Spinal cord (tissue), 10 donors: ENCODE results near the gene DIP2C. TPM values are rescaled to one million over a fixed set of nuclear protein-coding genes. Genes with fewer than 3 reads are reported as not detected.

Experiments used
- DNase-seq, 6 donors: peaks; one replicate each; pipeline versions ENCODE4 v3.0.0 to v3.0.0-alpha.2; 2013 to 2015; ENCODE audit warnings: low spot score in 6 of 6, low read depth in 4 of 6
- H3K27ac ChIP-seq: one replicate; pipeline ENCODE4 v1.5.1; 2013; ENCODE audit warnings: low read depth, low read length, control low read depth
- H3K27me3 ChIP-seq: one replicate; pipeline ENCODE4 v1.6.1; 2013; ENCODE audit warnings: low read length; ENCODE audit not compliant: control insufficient read depth, insufficient read depth
- H3K36me3 ChIP-seq: one replicate; pipeline ENCODE4 v1.6.1; 2013; ENCODE audit warnings: low read length; ENCODE audit not compliant: control insufficient read depth, insufficient read depth
- H3K4me1 ChIP-seq: one replicate; pipeline ENCODE4 v1.6.1; 2013; ENCODE audit warnings: low read length; ENCODE audit not compliant: control insufficient read depth, insufficient read depth
- H3K4me3 ChIP-seq: one replicate; pipeline ENCODE4 v1.5.1; 2013; ENCODE audit warnings: low read depth, low read length, control low read depth
- H3K9me3 ChIP-seq: one replicate; pipeline ENCODE4 v1.6.1; 2013; ENCODE audit warnings: low read length; ENCODE audit not compliant: control insufficient read depth, insufficient read depth
- WGBS: methylation state at CpG from one replicate; pipeline ENCODE4 v1.1.5; 2013; ENCODE audit warnings: missing lambda C conversion rate; ENCODE audit not compliant: insufficient coverage; 5-methylcytosine and 5-hydroxymethylcytosine counted together
- polyA plus RNA-seq, 2 donors: library from polyadenylated mRNA; unstranded; fragments of 120-200 nt; gene quantifications; one replicate each; pipeline ENCODE4 v1.2.1, GENCODE V29; 2013; ENCODE audit not compliant: insufficient read length in 2 of 2
- total RNA-seq, 2 donors: library from RNA; depleted of rRNA in 1 of 2; stranded (reverse); fragments of 120-200 nt in 1 of 2; fragments of >200 nt in 1 of 2; gene quantifications; one replicate each; pipeline versions ENCODE4 v1.2.3 to v1.2.4, GENCODE V29; 2013 to 2014
- donor health status: healthy.

The DIP2C gene
- total and polyA plus RNA-seq, 4 donors: 15.4 to 36.3 (median 29.3) TPM

DNA sequence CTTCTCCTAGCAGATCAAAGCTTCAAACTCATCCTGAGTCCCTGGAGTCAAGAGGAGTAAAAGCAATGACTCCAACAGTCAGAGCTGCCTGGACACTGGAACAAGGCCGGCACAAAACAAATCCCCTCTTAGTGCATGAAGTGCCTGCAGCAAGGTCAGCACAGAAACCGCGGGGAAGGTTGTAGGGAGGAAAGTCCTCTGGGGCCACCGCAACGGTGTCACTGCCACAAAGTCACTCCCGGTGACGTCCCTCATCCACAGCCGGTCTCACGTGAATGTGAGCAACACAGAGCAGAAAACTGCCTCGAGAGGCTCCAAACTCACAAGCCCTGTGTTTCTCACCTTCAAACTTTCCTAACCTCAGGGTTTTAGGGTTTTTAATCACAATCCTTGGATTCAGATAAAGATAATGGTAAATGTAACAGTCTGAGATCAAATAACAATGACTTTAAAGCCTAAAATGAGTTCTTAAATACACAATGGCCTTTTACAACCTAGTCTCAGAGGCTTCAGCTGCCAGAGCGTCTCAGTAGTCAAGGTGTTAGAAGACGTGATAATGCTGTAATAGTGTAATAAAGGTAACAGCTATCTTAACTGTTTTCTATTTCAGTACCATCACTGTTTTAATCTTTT, 279.9 kb downstream of the DIP2C start:
- H3K27me3 ChIP-seq: no peaks in the 10 kb centered on the region
- no peak overlapping the region for H3K27ac ChIP-seq
- H3K4me1 ChIP-seq: peaks cover 14% of the 10 kb centered on the region
- peak in 1 of 6 donors; percentile 29 for DNase-seq
- no peaks in the 10 kb centered on the region for H3K9me3 ChIP-seq
- 76% methylated on average over 6 of the region's 12 CpGs for WGBS
- no peak overlapping the region for H3K4me3 ChIP-seq
- H3K36me3 ChIP-seq: peaks cover 30% of the 10 kb centered on the region

DNA sequence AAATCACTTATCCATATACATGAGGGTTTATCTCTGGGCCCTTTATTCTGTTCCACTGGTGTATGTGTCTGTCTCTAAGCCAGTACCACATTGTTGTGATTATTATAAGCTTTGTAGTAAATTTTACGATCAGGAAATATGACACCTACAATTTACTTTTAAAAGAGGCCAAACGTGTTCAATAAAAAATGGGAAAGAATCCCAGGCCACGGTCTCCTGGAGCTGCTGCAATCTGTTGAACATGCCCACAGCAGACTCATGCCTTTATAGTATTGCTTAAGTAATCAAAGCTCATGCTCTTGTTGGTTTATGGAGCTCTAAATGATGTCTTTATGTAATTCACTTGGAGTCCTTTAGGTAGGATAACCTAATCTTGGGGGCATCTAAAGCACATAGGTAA, 281.2 kb downstream of the DIP2C start:
- no CpG with 5 or more reads among the region's 3 CpGs for WGBS
- H3K27me3 ChIP-seq: no peaks in the 10 kb centered on the region
- no peak overlapping the region for H3K27ac ChIP-seq
- H3K36me3 ChIP-seq: peaks cover 23% of the 10 kb centered on the region
- H3K4me1 ChIP-seq: peaks cover 10% of the 10 kb centered on the region
- no peak for DNase-seq
- no peak overlapping the region for H3K4me3 ChIP-seq
- no peaks in the 10 kb centered on the region for H3K9me3 ChIP-seq

DNA sequence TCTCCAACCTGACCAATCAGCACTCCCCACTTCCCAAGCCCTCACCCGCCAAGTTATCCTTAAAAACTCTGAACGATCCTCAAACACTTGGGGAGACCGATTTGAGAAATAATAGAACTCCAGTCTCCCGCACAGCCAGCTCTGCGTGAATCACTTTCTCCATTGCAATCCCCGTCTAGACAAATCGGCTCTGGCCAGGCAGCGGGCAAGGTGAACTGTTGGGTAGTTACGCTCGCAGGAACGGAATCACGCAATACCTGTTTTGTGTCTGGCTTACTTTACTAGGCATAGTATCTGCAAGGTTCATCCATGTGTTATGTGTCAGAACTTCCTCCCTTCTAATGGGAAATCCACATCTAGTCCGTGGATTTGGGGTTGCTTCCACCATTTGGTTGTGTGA, 282.5 kb downstream of the DIP2C start:
- 96% methylated on average over 12 of the region's 13 CpGs for WGBS
- H3K27me3 ChIP-seq: no peaks in the 10 kb centered on the region
- no peak overlapping the region for H3K27ac ChIP-seq
- peaks cover 23% of the 10 kb centered on the region for H3K36me3 ChIP-seq
- no peaks in the 10 kb centered on the region for H3K9me3 ChIP-seq
- H3K4me3 ChIP-seq: no peak overlapping the region
- DNase-seq: no peak
- peaks cover 4% of the 10 kb centered on the region for H3K4me1 ChIP-seq

DNA sequence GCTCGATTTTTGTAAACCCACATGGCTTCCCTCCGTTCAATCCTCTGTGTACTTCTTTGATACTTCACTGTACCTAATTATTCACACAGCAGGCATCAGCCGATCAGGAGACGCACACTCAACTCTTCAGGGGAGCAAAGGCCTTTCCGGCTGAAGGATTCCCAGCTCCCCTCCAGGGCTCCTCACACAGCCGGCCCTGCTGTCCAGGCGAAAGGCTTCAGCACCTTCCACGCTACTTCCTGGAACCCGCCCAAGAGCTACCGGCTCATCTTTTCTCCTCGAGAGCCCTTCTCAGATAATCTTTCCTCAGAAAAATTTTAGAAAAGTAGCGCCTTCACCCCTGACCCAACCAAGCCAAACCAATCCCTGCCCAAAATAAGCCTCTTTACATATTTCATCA, 283.8 kb downstream of the DIP2C start:
- Histone ChIP-seq H3K27ac (no peak overlapping the region), H3K27me3 (no peaks in the 10 kb centered on the region), H3K9me3 (no peaks in the 10 kb centered on the region), H3K4me3 (no peak overlapping the region), H3K4me1 (peaks cover under 1% of the 10 kb centered on the region), H3K36me3 (peaks cover 23% of the 10 kb centered on the region)
- DNase-seq: no peak
- 53% methylated on average over 11 of the region's 12 CpGs for WGBS

DNA sequence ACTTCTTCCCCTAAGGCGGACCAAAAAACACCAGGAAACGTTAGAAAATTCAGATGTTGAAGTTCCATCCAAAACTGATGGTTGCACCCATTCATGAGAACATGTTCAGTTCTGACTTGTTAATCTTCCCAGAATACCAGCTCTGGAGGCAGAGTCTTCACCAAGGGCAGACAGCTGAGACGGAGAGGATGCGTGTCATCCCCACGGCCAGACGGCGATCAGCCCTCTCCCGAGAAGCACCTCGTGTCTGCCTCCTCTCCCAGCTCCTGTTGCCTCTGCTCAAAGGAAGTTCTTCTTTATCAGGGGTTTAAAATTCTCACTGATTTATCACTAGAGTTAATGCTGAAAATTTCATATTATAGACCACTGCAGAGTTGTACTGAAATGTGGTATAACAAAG, 284.5 kb downstream of the DIP2C start:
- peaks cover 23% of the 10 kb centered on the region for H3K36me3 ChIP-seq
- H3K27ac ChIP-seq: no peak overlapping the region
- 92% methylated on average over 6 of the region's 9 CpGs for WGBS
- no peaks in the 10 kb centered on the region for H3K27me3 ChIP-seq
- no peak for DNase-seq
- H3K4me3 ChIP-seq: no peak overlapping the region
- no peaks in the 10 kb centered on the region for H3K4me1 ChIP-seq
- no peaks in the 10 kb centered on the region for H3K9me3 ChIP-seq

DNA sequence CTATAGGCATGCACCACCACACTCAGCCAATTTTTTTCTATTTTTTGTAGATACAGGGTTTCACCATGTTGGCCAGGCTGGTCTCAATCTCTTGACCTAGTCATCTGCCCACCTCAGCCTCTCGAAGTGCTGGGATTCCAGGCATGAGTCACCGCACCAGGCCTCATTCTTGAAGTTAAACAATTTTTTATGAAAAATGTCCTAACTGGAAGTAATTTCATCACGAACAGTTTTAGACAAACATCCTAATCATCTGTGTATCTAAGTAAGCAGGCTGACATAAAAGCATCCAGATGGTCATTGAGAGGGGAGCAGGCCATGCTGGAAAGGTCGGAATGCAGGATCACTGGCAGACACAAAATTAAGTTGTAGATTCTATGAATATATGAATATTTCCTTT, 285.1 kb downstream of the DIP2C start:
- 80% methylated on average over 1 of the region's 4 CpGs for WGBS

DNA sequence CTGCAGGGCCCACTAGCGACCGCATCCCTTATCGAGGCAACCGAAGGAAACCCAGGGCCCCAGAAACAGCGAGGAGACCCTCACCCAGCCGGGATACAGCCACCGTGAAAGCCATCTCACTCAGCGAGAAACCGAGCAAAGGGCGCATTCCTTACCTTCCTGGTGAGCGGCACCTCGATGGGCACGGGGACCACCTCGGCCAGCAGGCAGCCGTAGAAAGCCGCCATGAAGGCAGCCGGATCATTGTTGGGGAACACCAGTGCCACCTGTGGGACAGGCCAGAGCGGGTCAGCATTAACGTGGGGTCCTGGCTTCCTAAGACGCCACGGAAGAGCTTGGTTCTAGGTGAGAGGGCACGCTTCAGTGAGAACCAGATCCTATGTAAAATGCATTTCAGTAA, 290.5 kb downstream of the DIP2C start:
- Histone ChIP-seq H3K36me3 (peaks cover 14% of the 10 kb centered on the region), H3K9me3 (no peaks in the 10 kb centered on the region), H3K27me3 (no peaks in the 10 kb centered on the region), H3K4me1 (peaks cover 9% of the 10 kb centered on the region), H3K27ac (no peak overlapping the region), H3K4me3 (no peak overlapping the region)
- WGBS: 86% methylated on average over 17 of the region's 22 CpGs
- no peak for DNase-seq

More for the DNA sequence above, 285.1 kb downstream of the DIP2C start:
- H3K27ac ChIP-seq: no peak overlapping the region
- H3K4me3 ChIP-seq: no peak overlapping the region
- no peak for DNase-seq
- H3K9me3 ChIP-seq: no peaks in the 10 kb centered on the region
- H3K4me1 ChIP-seq: no peaks in the 10 kb centered on the region
- peaks cover 26% of the 10 kb centered on the region for H3K36me3 ChIP-seq
- H3K27me3 ChIP-seq: no peaks in the 10 kb centered on the region

DNA sequence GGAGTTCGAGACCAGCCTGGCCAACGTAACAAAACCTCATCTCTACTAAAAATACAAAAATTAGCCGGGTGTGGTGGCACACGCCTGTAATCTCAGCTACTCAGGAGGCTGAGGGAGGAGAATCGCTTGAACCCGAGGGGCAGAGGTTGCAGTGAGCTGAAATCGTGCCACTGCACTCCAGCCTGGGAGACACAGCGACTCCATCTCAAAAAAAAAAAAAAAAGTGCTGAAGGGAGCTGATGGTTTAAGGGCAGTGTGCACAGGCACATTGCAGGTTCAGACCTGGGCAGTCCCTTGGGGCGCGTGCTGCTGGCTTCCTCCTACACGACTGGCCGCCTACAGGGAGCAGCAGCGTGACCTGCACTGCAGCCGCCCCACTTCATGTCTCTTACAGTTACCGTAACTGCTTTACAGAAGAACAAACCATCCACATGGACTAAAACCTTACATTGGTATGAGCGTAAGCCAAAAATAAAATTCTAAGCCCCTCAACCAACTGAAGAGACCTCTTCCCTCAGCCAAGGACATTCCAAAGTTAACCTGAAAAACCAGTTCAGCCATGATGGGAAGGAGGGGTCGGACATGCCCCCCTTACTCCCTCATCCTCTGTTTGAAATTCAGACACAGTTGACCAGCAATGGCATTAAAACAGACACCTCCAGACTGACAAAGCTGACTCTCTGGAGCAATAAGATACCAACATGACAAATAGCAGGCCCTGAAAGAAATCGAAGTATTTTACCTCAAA, 292.0 kb downstream of the DIP2C start:
- Histone ChIP-seq H3K9me3 (no peaks in the 10 kb centered on the region), H3K4me3 (no peak overlapping the region), H3K36me3 (peaks cover 19% of the 10 kb centered on the region), H3K27me3 (no peaks in the 10 kb centered on the region), H3K27ac (no peak overlapping the region), H3K4me1 (peaks cover 14% of the 10 kb centered on the region)
- 91% methylated on average over 8 of the region's 18 CpGs for WGBS
- DNase-seq: no peak

DNA sequence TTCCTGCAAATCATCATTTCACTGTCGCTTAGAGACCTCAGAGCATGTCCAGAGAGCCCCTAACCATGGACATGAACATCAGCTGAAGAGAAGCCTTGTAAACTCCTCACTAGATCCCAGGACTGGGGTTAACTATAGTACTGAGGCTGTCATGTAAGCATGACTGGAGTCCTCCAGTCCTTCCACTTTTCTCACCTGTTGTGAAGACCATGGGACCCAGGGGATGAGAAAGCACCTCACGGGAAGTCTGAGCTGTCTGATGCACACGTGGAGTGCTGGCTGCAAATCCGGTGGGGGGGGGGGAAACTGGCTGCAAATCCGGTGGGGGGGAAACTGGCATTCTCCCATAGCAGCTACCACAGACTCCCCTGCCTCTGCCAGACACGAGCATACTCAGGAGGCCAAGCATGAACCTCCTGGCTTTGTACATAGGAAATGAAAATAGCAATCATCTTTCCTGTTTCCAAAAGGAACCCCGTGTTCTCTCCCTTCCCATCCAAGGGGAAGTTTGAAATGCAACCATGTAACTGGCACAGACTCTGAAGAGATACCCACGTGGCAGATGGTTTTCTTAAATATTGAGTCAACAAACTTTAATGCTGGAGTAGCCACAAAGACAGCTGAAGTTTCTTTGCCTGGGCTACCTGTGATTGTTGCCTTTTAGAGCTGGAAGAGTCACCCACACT, 292.8 kb downstream of the DIP2C start:
- Histone ChIP-seq H3K9me3 (no peaks in the 10 kb centered on the region), H3K4me3 (no peak overlapping the region), H3K36me3 (peaks cover 27% of the 10 kb centered on the region), H3K27me3 (no peaks in the 10 kb centered on the region), H3K27ac (no peak overlapping the region), H3K4me1 (peaks cover 22% of the 10 kb centered on the region)
- DNase-seq: no peak
- WGBS: 71% methylated on average over 1 of the region's 8 CpGs
